GM19043 (cell line): Measurements from ENCODE around the gene PSEN2.

Experiments used
- ATAC-seq: cut with Tn5 transposase; IDR thresholded peaks from one replicate; pipeline ENCODE4 v1.9.1; 2021; ENCODE audit warnings: low read depth; ENCODE audit not compliant: unreplicated experiment

PSEN2 gene

DNA sequence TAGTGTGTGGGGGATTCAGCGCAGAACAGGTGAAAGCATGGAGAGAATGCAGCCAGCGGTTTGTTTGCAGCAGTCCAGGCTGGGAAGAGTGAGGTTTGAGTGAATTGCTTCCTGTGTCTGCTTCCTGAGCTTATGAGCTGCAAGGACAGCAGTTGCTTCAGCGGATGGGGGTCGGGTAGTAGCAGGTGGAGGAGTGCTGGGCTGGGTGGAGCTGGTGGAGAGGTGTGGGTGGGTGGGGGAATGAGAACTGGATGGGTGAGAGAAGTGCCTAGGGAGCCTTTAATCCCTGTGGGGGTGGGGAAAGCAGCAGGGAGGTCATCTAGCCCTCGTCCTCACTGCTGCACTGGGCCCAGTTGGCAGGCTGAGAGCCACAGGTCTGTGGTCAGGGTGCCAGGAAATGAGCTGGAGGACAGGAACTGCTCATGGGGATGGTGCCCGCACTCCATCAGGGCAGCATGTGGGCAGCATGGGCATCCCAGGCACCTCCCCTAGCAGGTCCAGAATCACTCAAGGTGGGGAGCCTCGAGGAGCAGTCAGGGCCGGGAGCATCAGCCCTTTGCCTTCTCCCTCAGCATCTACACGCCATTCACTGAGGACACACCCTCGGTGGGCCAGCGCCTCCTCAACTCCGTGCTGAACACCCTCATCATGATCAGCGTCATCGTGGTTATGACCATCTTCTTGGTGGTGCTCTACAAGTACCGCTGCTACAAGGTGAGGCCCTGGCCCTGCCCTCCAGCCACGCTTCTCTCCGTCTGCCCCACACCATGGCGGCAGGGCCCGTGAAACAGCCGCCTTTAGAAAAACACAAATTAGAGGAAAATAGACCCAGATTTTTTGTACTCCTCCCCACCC is 14.8 kb downstream of the PSEN2 start:
- no peak for ATAC-seq

DNA sequence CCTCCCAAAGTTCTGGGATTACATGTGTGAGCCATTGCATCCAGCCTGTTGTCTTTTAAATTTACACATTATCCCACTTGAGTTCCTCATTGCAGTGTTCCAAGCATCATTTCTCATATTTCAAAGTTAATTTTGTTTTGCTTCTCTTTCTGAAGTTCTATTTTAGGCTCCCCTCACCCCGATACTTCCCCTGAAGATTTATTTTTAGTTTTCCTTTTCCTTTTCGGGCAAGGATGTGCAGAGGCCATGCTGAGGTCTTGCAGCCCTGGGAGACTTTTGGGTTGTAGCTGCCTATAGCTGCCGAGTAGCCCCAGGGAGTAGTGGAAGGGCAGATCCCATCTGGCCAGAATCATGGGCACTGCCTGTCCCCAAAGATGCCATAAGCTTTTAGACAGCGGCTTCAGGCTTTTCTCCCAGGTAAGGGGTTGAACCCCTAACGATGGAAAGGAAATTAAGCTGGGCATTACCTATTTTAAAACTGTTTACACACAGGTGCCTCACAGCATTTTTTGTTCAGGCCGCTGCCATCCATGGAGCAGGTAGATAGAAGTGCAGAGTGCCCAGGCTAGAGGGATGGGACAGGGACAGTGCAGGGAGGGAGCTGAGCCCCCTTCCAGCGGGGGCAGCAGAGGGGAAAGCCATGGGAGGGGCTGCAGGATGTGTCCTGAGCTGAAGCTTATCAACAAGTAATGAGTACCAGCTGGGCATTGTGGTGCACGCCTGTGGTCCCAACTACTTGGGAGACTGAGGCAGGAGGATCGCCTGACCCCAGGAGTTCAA is 15.9 kb downstream of the PSEN2 start:
- ATAC-seq: no peak

DNA sequence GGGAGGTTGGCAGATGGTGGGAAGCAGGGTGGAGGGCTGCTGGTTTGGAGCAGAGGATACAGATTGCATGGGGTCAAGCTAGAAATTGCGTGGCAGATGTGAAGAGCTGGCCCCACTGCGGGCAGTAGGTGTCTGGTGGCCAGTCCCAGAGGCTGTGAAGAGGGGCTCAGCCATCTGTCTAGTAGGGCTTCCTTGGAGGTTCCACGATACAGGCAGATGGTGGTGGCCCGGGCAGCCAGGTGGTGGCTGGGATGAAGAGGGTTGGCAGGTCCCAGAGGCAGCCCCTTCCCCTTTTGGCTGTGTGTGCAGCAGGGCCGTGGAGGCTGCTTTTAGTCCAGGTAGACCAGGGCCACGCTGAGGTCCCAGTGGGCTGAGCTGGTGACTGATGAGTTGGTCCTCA is 16.6 kb downstream of the PSEN2 start:
- no peak for ATAC-seq

DNA sequence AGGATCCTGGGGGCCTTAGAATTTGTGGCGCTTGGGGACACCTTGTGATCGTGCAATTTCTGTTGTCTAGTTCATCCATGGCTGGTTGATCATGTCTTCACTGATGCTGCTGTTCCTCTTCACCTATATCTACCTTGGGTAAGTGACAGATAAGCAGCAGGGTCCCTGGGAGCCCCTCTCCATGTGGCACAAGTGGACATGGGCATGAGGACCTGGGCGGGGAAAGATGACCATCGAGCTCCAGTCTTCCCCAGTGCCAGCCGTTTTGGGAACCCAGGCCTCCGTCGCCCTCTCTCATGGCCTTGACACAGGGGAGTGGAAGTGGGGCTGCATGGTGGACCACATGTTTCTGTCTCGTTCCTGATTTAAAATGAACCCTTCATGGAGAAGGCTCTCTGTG is 17.6 kb downstream of the PSEN2 start:
- no peak for ATAC-seq

DNA sequence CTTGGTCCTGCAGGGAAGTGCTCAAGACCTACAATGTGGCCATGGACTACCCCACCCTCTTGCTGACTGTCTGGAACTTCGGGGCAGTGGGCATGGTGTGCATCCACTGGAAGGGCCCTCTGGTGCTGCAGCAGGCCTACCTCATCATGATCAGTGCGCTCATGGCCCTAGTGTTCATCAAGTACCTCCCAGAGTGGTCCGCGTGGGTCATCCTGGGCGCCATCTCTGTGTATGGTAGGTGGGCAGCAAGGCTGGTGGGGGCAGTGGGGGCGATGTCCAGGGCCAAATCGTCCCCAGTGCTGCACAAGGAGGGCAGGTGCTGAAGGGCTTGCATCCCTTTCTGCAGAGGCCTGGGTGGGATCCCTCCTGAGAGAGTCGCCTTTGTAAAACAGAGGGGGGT is 18.4 kb downstream of the PSEN2 start:
- no peak for ATAC-seq

DNA sequence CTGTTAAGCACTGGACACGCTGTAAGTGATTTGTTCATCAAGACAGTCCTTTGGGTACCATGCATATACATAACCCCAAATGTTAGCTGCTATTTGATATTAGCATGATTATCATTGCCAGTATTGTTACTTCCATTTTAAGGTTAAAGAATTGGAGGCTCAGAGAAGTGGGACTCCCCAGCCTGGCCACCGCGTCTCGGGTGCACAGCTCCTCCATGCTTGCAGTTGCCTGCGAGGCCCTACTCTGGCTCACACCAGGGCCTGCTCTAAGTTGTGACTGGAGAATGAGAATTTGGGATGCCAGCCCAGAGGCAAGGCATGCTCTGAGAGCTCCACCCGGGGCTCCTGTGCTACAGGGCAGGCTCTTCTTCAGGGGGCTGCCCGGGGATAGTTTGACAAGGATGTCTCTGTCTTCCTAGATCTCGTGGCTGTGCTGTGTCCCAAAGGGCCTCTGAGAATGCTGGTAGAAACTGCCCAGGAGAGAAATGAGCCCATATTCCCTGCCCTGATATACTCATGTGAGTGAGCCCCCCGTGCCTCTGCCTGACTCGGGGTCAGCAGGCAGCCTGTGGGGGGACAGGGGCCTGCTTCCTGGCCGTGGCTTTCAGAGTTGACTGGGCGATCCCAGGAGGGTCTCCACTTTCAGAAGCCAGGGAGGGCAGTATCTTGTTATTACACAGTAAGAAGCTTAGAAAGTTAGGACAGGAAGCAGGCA is 19.4 kb downstream of the PSEN2 start:
- ATAC-seq: no peak

DNA sequence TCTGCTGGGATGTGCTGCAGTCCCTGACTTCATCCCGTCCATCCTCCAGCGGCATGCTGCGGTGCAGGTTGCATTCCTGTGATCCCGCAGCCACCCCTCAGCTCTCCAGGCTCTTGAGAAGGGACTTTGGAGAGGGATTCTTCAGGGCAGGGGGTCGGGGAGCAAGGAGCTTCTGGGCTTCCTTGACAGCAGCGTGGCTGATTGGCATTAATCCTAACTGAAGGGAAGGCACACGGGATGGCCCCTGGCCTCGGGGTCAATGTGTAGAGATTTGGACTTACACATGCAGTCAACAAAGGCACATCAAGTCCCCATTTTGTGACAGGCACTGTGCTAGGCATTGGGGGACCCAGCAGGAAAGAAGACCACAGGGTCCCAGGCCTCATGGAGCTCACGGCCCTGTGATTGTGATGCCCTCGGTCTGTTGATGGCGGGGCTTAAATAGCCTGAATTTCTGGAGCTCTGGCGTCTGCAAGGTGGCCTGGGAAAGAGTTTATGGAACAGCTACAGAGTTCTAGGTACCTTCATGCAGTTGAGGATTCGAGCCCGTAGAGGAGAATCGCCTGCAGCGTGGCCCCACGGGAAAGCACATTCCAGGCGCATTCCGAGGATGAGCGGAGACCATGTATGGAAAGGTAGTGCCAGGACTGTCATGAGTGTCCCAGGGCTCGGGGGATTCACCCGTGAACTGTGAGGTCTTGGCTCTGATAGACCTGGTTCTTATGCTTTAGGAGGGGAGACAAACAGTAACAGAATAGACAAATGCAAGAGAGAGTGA is 20.1 kb downstream of the PSEN2 start:
- ATAC-seq: no peak

DNA sequence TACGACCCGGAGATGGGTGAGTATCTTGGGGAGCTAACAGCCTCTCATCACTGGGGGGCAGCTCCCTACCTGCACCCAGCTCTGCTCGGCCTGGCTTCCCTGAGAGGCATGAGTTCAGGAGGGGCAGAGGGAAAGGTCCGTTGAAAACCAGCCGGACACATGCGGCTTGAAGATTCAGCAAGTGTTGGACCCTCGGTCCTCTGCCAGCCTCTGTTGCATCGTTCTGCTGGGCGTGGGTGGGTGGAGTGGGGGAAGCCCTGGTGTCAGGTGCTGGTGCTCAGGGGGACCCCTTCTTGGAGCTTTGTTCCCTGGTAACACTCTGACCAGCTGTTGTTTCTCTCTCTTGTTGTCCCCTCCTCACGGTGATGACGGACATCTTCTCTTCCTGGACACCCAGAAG is 20.9 kb downstream of the PSEN2 start:
- ATAC-seq: no peak

DNA sequence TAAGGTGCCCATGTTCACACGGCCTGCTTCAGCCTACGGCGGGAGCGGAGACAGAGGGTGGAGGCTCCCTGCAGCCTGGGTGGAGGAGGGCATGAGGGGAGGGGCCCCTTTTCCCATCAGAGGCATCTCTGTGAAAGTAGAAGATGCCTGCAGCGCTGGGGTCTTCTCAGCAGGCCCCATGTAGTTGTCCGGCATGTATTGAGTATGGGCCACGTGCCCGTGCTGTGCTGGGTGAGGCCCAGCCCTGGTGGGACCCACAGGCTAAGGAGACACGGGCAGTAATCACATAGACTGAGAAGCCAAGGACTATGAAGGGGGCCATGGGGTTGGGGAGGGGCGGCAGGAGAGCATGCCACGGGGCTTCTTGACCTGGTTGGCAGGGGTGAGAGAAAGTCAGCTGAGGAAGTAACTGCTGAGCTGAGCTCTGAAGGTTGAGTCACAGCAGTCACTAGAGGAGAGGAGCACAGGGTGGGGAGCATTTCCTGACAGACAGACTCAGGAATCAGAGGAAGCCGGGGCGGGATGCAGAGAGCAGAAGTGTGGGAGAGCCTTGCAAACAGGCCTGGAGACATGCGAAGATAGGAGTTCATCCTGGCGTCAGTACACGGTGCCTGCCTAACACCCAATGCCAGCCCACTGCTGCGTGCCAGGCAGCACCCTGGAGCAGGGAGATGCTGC is 21.6 kb downstream of the PSEN2 start:
- ATAC-seq: no peak

DNA sequence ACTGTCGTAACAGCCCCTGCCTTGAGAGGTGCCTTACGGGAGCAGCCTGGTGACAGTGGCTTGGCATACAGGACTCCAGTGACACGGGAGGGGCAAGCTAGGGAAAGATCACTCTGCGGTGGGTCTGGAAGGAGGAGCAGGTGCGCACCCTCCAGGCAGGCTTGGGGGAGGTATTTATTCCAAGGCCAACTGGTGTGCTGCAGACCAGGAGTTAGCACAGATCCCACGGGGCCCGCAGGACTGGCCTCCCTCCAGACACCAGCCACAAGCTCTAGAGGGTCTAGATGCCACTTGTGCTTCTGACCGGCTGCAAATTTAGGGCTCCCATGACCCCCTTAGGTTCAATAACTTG is 22.1 kb downstream of the PSEN2 start:
- ATAC-seq: no peak

DNA sequence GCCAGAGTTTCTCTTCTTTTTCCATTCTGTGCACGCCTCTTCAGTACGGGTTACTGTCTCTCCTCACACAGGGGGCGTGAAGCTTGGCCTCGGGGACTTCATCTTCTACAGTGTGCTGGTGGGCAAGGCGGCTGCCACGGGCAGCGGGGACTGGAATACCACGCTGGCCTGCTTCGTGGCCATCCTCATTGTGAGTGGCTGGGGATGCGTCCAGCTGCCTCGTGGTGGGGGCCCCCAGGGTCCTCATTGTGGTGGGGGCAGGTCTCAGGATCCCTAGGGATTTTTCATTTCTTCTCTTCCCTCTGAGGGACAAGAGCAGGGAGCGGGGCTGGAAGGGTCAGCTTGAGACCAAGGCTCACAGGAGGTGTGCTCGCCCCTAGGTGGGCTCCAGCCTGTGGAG is 23.5 kb downstream of the PSEN2 start:
- no peak for ATAC-seq

DNA sequence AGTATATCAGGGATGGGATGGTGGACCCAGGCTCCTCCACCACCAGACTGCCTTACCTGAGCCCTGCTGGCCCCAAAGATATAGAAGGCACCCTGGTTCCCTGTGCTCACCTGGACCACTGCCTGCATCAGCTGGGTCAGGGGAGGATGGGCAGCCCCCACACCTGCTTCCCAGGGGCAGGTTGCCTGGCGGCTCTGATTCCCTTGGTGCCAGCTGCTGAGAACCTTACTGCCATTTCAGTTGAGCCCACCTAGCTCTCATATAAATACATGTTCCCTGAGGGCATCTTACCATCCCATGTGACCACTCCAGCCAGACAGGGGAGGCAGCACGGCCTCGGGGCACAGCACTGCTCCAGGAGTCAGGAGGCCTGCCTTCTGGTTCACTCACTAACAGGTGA is 24.4 kb downstream of the PSEN2 start:
- no peak for ATAC-seq

DNA sequence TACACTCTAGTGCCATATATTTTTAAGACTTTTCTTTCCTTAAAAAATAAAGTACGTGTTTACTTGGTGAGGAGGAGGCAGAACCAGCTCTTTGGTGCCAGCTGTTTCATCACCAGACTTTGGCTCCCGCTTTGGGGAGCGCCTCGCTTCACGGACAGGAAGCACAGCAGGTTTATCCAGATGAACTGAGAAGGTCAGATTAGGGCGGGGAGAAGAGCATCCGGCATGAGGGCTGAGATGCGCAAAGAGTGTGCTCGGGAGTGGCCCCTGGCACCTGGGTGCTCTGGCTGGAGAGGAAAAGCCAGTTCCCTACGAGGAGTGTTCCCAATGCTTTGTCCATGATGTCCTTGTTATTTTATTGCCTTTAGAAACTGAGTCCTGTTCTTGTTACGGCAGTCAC is 25.2 kb downstream of the PSEN2 start:
- no peak for ATAC-seq

DNA sequence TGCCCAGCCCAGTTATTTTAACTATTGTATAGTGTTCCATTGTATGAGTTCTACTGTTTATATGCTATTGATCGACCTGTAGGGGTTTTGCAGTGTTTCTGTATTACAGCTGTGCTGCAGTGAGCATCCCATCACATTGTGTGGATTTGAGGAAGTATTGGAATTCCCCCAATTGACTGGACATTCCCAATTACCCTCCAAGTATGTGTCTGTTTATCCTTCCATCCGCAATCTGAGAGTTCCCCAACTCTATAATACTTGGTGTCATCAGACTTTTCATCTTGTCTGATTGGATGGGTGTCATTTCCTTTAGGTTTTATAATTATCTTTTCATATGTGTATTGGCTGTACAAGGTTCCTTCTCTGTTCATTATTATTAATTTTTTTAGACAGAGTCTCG is 27.8 kb downstream of the PSEN2 start:
- ATAC-seq: no peak

DNA sequence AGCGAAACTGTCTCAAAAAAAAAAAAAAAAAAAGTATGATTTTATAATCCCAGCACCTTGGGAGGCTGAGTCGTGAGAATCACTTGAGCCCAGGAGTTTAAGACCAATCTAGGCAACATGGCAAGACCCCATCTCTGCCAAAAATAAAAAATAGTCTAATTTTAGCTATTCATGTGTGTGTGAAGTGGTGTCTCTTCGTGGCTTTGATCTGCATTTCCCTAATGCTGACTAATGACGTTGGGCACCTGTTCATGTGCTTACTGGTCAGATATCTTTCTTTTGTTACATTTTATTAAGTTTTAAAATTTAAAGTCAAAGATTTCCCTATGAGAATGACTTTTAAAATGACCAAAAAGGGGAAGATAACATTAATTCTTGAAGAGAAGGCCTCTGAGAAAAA is 31.0 kb downstream of the PSEN2 start:
- no peak for ATAC-seq

DNA sequence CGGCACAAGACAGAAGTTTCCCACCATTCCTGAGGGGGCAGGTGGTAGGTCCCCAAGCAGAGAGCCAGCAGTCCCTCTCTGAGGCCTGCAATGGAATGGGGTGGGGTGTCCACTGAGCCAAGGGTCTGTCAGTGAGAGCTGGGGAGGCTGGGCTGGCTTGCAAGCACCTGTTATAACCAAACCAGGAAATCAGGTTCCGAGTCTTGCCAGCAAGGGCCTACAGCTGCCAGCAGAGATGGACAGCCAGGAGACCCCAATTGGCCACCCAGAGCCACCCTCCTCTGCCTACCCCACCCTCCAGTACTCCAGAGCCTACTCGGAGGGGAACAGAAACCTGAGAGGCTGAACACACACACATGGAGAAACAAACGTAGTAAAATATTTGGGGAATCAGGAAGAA is 32.2 kb downstream of the PSEN2 start:
- ATAC-seq: no peak

DNA sequence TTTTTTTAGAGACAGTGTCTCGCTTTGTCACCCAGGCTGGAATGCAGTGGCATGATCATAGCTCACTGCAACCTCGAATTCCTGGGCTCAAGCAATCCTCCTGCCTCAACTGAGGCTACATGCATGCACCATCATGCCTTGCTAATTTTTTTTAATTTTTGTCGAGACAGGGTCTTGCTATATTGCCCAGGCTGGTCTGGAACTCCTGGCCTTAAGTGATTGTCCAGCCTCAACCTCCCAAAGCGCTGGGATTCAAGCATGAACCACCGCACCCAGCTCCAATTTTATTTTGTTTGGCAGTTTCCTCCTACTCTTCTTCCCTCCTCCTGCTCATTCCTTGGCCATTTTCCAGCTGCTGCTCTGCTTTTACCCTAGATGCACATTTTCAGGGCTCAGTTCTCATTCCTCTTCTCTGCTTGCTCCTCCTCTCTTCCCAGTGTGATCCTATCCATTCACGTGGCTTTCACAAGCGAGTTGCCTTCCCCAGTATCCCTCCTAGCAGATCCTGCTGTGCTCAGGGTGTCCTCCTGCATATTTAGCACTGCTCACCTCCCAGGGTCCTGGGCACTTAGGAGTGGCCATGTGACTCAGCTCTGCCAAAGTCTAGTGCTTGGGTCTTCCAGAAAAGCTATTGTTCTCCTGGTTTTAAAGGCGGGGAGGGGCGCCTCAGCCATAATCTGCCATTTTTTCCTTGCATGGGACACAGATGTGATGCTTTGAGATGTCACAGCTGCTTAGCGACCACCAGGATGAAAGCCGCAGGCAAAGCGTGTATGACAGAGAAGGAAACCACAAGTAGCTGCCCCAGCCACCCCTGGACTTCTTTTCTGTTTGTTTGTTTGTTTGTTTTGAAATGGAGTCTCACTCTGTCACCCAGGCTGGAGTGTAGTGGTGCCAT is 33.7 kb downstream of the PSEN2 start:
- ATAC-seq: no peak

DNA sequence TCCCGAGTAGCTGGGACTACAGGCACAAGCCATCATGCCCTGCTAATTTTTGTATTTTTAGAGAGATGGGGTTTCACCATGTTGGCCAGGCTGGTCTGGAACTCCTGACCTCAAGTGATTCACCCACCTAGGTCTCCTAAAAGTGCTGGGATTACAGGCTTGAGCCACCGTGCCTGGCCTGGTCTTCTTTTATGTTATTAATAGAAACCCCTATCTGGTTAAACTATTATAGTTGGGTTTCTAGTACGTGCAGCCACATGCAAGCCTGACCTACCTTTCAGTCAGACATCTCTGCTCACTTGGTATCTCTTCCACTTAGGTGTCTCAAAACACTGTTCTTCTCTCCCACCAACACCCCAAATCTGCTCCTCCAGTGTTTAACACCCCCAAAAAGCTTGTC is 34.4 kb downstream of the PSEN2 start:
- no peak for ATAC-seq

DNA sequence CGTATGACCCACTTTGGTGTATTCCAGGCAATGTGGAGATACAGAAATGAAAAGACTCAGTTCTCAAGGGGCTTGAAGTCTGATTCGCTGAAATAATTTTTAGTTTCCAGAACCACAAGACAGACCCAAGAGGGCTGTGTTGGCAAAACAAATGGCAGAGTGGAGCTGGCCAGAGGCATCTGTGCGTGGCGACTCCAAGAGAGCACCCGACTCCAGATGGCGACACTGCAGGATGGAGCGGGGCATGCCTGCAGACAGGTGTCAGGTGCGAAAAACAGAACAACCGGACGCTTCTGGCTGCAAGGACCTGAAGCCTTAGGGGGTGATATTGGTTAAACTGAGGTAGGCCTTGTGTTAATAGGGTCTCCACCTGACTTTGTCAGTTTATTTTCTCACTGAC is 38.0 kb downstream of the PSEN2 start:
- ATAC-seq: no peak
